NCI-H1436 (cell line): ENCODE measurements around the gene TRIM59.

Experiments
- DNase-seq: peaks from one replicate; lab custom pipeline; 2025; lab: John Stamatoyannopoulos, UW

TRIM59 gene

GRCh38 chr3:160449636-160450598 lies at the start of gene TRIM59:
TRIM59 (minus strand) TSS chr3:160449786; CDS start chr3:160439183, 10,603 bp downstream.
- no peak for DNase-seq

GRCh38 chr3:160498202-160498601 lies 48.6 kb upstream of the TRIM59 start:
- DNase-seq = no peak

- DNase-seq = no peak
Observed at GRCh38 chr3:160490166-160490565, 40.6 kb upstream of the TRIM59 start.

GRCh38 chr3:160486459-160486869 lies 36.9 kb upstream of the TRIM59 start:
- DNase-seq = peak; percentile 21

- no peak for DNase-seq
Observed at GRCh38 chr3:160482796-160483195, 33.2 kb upstream of the TRIM59 start.

GRCh38 chr3:160481856-160482255 lies 32.3 kb upstream of the TRIM59 start:
- no peak for DNase-seq

GRCh38 chr3:160480931-160481330 lies 31.3 kb upstream of the TRIM59 start:
- DNase-seq = no peak

GRCh38 chr3:160479376-160479775 lies 29.8 kb upstream of the TRIM59 start:
- no peak for DNase-seq

GRCh38 chr3:160478338-160478737 lies 28.8 kb upstream of the TRIM59 start:
- DNase-seq = no peak

GRCh38 chr3:160477750-160478149 lies 28.2 kb upstream of the TRIM59 start:
- no peak for DNase-seq

GRCh38 chr3:160475884-160476283 lies 26.3 kb upstream of the TRIM59 start:
- DNase-seq = no peak

- no peak for DNase-seq
Observed at GRCh38 chr3:160475153-160475552, 25.6 kb upstream of the TRIM59 start.

- no peak for DNase-seq
Observed at GRCh38 chr3:160474416-160474838, 24.8 kb upstream of the TRIM59 start.

GRCh38 chr3:160473978-160474377 lies 24.4 kb upstream of the TRIM59 start:
- DNase-seq = no peak

- DNase-seq = no peak
Observed at GRCh38 chr3:160473221-160473620, 23.6 kb upstream of the TRIM59 start.

- no peak for DNase-seq
Observed at GRCh38 chr3:160472344-160472743, 22.8 kb upstream of the TRIM59 start.

GRCh38 chr3:160471892-160472291 lies 22.3 kb upstream of the TRIM59 start:
- no peak for DNase-seq

- DNase-seq = no peak
Observed at GRCh38 chr3:160470181-160470580, 20.6 kb upstream of the TRIM59 start.

GRCh38 chr3:160464971-160465370 lies 15.4 kb upstream of the TRIM59 start:
- no peak for DNase-seq

GRCh38 chr3:160464321-160464720 lies 14.7 kb upstream of the TRIM59 start:
- DNase-seq = no peak

- DNase-seq = no peak
Observed at GRCh38 chr3:160460033-160460432, 10.4 kb upstream of the TRIM59 start.

GRCh38 chr3:160459450-160459970 lies 9.9 kb upstream of the TRIM59 start:
- DNase-seq = no peak

- no peak for DNase-seq
Observed at GRCh38 chr3:160458151-160458550, 8.6 kb upstream of the TRIM59 start.
